Transverse colon (tissue), 3 donors: ENCODE measurements around the gene BMPER.

Source experiments
- EP300 ChIP-seq: sonication (generic); formaldehyde crosslinking; IDR thresholded peaks from one replicate; pipeline ENCODE4 v1.6.1; 2017; ENCODE audit warnings: antibody characterized with exemption, low read depth
- TF ChIP-seq, protein P1 (sequence below), 5 experiments: fragments of 200-600 bp in 3 of 5; fragments of 450-650 bp in 2 of 5; sonication (generic) in 3 of 5; IDR thresholded peaks; 1 replicate in 2 of 5; 2 replicates in 3 of 5; pipeline ENCODE4 v1.5.1; 2016 to 2017; ENCODE audit warnings: antibody characterized with exemption in 5 of 5, inconsistent platforms in 3 of 5, mild to moderate bottlenecking in 2 of 5, moderate library complexity in 1 of 5

GRCh38 chr7:34061149-34061548 lies 155.8 kb downstream of the BMPER start:
- TF ChIP-seq, protein P1, sequence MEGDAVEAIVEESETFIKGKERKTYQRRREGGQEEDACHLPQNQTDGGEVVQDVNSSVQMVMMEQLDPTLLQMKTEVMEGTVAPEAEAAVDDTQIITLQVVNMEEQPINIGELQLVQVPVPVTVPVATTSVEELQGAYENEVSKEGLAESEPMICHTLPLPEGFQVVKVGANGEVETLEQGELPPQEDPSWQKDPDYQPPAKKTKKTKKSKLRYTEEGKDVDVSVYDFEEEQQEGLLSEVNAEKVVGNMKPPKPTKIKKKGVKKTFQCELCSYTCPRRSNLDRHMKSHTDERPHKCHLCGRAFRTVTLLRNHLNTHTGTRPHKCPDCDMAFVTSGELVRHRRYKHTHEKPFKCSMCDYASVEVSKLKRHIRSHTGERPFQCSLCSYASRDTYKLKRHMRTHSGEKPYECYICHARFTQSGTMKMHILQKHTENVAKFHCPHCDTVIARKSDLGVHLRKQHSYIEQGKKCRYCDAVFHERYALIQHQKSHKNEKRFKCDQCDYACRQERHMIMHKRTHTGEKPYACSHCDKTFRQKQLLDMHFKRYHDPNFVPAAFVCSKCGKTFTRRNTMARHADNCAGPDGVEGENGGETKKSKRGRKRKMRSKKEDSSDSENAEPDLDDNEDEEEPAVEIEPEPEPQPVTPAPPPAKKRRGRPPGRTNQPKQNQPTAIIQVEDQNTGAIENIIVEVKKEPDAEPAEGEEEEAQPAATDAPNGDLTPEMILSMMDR (IDR thresholded peaks at IDR 0.05), result no peak
- no peak for TF ChIP-seq EP300
